Superior temporal gyrus (tissue), 1 donor: Measurements from ENCODE around the gene CDCP2.
"Not testable (repeated sequence)": the region's sequence is repeated elsewhere in the genome, so short reads cannot be mapped to it uniquely, and the experiment has no call there.

Experiments
- DNase-seq: peaks from one replicate; pipeline ENCODE4 v3.0.0-alpha.2; 2016; ENCODE audit errors: extremely low spot score

Gene CDCP2

DNA sequence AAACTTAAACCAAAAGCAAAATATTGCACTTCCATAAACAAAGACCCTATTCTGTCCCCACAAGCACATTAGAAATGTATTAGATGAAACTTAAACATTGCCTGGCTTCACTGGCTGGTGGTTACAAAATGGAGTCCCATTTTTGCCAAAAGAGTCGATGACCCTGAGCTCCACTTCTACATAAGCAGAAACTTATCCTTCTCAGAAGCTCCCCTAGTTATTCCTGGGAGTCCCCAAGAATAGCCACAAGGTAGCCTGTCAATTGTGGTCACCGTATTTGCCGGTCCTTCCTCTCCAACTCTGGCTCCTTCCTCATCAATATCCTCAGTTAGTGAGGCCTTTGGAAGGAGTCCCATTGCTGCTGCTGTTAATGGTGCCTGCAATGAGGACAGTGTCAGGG is 37.3 kb downstream of the CDCP2 start:
- no peak for DNase-seq

DNA sequence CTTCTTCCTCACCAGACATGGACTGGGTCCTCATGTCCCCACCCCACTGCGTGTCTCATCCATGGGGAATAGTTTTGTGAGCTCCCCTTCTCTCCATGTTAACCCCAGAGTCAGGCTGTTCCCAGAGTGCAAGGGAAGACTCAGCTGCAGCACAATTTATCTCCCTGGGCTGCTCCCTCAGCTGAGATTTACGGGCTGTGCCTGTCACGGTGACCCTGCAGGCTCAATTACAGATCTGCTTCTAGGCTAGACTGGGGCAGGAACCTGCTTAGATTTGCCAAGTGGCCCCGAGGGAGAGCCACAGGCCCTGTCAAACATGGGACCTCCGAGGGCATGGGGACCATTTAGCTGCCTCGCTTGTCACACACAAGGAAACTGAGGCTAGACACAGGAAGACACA is 37.8 kb downstream of the CDCP2 start:
- DNase-seq, result no peak

DNA sequence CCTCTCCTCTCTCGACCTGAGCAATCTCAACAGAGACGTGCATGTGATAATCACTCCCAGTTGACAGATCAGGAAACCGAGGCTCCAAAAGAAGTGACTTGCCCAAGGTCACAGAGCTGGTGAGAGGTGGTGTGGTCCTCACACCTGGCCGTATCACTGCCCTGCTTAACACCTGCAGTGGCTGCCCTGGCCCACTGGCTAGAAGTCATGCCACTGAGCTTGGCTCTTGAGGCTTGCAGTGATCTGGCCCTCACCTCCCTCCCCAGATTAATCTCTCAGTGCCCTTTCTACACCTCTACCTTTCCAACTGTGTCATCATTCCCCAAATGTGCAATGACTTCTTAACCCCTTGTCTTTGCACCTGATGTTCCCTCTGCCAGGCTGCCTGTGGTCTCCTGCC is 38.8 kb downstream of the CDCP2 start:
- no peak for DNase-seq

DNA sequence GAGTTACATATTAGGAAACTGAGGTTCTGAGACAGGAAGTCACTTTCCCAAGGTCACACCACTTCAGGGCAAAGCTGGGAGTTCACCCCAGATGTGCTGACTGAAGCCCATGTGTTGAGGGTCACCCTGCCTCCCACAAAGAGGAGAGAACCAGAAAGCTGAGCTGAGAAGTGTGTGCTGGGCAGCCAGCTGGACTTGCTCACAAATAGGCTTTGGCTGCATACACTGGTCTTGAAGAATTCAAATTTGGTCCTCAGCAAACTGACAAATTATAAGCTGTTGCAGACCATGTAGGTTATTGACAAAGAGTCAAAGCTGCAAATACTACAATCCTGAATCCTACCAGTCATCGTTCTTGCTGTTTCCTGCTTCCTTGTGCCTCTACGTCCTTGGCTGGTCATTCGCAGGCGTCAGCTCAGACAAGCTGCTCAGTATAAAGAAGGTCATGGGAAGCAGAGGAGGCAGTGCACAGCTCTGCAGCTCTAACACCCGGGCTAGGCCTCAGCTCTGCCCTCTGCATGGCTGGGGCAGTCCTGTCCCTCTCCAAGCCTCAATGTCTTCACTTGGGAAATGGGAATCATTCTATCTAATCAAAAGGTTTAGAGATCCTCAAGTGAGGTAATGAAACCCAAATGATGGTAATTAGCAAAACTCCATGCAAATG is 40.0 kb downstream of the CDCP2 start:
- DNase-seq, result no peak

DNA sequence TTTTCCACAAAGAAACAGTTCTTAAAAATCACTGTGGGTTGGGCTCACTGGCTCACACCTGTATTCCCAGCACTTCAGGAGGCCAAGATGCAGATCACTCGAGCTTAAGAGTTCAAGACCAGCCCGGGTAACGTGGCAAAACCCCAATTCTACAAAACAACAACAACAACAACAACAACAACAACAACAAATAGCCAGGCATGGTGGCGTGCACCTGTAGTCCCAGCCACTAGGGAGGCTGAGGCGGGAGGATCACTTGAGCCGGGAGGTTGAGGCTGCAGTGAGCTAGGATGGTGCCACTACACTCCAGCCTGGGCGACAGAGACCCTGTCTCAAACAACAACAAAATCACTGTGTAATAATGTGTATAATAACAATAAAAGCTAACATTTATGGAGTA is 40.8 kb downstream of the CDCP2 start:
- DNase-seq, result no peak

DNA sequence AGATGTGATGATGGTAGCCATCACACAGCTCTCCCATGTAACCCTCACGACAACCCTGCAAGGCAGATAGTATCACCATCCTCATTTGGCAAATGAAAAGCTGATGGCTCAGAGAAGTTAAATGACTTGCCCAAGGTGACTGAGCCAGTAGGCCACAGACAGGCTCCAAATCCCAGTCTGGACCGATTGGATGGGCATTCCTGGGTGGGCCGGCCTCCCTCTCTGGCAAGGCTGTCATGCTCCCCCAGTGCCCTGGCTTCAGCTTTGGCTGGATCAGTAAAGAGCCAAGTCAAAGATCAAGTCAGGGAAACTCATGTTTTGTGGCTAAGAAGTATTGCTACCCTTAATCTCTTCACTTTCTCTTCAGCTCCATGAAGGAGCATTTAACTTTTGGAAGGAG is 41.2 kb downstream of the CDCP2 start:
- no peak for DNase-seq

DNA sequence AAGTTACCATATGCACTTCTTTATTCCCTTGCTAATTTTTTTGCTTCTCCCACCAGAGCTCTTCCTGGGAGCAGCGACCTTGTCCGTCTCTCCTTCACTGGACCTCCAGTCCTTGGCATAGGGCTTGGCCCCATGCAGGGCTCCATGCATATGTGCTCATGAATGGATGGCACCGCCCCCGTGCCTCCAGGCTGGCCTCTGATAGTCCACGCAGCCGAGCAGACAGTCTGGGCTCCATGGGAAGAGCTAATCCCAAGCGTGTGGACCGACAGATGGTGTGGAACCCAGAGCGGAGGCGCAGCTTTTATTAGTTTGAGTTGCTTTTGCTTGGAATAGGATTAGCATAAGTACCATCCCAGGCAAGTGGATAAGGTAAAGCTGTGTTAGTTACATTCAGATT is 41.8 kb downstream of the CDCP2 start:
- peak; percentile 38 for DNase-seq

DNA sequence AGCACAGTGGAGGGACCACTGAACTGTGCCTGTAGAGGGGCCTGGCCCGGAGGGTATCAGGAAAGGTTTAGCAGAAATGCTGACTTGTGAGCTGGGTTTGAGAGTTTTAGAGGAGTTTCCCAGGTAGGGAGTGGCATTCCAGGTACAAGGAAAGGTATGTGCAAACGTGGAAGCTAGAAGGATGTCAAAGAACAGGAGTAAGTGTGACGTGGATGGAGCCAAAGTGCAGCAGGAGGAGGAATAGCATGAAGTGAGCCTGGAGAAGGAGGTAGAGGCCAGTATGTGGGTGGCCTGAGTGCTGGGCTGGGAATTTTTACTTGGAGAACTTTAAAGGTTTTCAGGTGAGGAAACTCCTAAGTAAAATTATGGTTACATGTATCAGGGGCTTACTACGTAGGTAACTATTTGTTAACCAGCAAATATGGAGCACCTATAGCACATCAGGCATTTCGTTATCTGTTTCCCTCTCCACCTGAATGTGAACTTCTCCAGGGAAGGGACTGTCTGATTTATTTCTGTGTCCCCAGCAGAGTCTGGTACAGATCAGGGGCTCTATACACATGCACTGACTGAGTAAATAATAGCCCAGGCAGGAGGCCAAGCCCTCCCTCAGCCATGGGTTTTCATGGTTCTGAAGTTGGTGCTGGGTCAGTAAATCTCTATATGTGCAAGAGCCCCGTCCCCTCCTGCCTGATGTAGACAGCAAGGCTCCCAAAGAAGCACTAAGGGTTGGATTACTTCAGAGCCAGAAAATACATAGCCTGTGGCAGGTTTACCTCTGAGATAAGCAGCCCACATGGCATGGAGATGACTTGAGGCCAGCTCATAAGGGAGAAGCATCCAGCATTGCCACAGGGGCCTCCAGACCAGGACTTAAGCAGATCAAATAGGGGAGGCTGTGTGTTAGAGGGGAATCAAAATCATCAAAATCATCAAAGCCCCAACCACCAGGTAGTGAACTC is 43.4 kb downstream of the CDCP2 start:
- DNase-seq, result no peak

DNA sequence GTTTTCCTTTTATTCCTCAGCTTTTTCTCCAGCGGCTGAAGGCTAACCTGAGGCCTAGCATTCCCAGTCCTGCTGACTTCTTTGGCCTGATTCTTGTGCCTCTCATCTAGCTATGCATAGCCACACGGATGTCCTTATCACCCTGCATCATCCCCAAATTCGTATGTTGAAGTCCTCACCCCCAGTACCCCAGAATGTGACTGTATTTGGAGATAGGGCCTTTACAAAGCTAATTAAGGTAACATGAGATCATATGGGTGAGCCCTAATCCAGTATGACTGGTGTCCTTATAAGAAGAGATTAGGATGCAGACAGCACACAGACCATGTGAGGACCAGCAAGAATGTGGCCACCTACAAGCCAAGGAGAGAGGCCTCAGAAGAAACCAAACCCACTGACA is 44.6 kb downstream of the CDCP2 start:
- DNase-seq, result no peak

DNA sequence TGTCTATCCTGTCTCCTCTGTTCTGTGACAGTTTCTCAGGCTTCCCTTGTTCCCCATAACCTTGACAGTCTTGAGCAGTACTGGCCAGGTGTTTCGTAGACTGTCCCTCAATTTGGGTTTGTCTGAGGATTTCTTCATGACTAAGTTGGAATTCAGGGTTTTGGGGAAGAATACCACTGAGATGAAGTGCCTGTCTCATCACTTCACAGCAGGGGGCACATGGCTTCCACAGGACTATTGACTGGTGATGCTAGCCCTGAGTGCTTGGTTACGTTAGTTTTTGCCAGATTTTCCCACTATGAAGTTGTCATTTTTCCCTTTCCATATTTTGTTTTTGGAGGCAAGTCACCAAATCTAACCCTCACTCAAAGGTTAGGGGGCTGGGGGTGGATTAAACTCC is 45.7 kb downstream of the CDCP2 start:
- DNase-seq, result no peak

DNA sequence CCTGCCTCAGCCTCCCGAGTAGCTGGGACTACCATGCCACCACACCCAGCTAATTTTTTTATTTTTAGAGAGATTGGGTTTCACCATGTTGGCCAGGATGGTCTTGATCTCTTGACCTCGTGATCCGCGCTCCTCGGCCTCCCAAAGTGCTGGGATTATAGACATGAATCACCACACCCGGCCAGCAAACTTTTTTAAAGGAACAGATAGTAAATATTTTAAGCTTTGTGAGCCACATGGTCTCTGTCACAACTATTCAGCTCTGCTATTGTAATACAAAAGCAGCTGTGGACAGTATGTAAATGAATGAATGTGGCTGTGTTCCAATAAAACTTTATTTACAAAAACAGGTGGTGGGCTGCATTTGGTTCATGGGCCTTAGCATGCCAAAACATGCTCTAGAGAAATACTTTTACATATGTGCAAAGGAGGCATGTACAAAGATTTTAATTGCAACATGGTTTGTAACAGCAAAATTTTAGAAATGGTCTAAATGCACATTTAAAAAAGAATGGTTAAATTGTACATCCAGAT is 47.0 kb downstream of the CDCP2 start:
- DNase-seq, result no peak

DNA sequence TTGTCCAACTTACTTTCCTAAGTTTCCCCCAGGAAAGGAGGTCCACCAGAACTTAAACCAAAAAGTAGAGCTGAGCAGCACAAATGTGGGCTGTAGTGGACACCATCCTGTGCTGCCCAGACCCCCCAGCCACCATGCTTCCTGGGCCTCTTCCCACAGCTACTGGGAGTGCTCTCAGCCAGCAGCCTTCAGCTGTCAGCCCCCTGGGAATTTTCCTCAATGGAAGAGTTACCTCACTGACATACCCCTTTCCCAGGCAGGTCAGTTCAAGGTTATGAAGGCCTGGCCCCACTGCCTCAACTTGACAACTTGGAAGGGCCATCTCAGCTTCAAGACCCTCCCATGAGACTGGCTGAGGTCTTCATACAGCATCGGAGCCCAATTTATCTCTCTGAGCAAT is 47.7 kb downstream of the CDCP2 start:
- DNase-seq, result no peak

DNA sequence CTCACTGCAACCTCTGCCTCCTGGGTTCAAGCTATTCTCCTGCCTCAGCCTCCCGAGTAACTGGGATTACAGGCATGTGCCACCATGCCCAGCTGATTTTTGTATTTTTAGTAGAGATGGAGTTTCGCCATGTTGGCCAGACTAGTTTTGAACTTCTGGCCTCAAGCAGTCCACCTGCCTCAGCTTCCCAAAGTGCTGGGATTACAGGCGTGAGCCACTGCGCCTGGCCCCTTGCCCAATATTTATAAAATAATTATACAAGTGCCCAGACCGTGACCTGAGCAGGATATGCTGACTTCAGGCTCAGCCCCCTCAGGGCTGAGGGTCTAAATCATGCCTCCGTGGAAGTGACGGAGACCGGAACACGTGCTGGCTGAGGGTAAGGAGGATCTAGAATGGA is 48.2 kb downstream of the CDCP2 start:
- not testable (repeated sequence) for DNase-seq

DNA sequence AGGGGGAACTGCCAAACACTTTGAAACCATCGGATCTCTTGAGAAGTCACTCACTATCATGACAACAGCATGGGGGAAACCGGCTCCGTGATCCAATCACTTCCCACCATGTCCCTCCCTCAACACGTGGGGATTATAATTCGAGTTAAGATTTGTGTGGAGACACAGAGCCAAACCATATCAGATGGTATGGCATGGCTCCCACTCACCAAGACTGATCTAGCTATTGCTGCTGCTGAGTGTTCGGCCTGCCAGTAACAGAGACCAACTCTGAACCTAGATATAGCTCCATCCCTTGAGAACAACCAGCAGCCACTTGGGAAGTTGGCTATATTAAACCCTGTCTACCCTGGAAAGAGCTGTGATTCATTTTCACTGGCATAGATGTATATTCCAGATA is 49.4 kb downstream of the CDCP2 start:
- peak; percentile 31 for DNase-seq

DNA sequence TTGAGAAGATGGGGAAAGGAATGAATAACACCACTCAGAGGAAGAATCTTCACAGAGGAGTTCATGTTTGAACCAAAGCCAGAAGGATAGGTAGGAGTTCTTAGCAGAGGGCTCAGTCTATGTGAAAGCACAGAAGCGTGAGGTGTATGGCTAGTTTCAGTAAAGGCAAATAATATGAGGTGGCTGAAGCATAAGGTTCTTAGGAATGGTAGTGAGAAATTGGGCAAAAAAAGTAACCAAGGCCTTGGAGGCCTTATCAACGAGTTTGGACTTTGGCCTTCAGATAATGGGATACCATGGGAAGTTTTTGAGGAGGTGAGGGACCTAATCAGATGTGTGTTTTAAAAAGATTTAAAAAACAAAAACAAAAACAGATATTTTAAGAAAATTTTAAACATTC is 52.3 kb downstream of the CDCP2 start:
- DNase-seq, result no peak

DNA sequence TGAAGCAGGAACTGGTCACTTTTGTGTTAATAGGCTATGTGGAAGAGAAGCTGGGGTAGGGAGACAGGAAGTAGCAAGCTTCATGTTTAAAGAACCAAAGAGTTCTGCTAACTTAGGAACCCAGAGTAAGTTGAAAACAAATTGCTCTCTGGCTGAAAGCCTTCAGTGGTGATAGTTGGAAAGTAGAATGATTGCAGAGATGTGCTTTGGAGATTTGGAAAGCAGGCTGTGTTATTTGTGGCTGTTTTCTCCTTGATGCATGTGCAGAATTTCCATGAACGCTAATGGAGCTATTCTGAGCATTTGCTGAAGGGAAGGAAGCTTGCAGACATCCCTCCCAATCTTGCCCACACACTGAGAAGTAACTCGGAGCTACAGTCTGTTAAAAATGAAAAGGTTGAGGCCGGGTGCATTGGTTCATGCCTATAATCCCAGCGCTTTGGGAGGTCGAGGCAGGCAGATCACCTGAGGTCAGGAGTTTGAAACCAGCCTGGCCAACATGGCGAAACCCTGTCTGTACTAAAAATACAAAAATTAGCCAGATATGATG is 53.7 kb downstream of the CDCP2 start:
- peak; percentile 48 for DNase-seq

DNA sequence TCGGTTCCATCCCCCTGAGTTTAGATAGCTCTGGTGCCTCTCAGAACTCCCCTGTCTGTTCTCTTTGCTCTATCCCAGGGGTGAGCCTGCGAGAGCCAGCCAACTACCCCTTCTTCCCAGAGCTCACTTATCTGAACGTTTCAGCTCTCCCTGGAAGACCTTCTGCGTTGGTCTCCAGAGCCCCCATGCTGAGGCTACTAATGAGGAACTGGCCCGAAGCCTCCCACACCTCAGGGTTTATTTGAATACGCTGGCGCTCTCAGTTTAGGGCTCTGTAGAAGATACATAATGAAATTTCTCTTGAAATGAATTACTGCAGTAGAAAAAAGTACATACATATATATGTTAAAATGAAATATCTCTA is 55.9 kb downstream of the CDCP2 start:
- no peak for DNase-seq

DNA sequence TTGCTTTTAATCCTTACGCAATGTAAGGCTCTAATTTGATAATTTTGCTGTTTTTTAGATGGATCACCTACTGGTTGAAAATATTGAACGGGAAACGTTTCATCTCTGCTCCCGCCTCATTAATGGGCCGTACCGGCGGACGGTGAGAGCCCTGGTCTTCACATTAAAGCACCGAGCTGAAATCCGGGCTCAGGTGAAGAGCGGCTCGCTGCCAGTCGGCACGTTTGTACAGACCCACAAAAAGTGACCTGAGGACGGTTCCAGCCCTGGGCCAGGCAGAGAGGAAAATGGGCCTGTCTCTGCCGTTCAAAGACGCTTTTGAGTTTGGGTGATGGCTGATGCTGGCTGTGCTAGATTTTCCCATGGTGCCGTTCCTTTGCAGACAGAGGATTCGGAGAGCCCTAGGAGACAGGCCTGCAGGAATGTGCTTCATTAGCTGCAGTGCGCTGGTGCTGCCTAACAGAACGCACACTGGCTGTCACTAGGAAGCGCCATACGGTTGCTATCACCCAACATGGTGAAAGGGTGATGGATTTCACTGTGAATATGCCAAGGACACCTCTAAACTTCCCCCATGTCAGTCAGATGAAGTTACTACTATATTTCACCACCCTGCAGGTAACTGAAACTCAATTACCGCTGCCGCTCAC is 56.4 kb downstream of the CDCP2 start:
- no peak for DNase-seq

DNA sequence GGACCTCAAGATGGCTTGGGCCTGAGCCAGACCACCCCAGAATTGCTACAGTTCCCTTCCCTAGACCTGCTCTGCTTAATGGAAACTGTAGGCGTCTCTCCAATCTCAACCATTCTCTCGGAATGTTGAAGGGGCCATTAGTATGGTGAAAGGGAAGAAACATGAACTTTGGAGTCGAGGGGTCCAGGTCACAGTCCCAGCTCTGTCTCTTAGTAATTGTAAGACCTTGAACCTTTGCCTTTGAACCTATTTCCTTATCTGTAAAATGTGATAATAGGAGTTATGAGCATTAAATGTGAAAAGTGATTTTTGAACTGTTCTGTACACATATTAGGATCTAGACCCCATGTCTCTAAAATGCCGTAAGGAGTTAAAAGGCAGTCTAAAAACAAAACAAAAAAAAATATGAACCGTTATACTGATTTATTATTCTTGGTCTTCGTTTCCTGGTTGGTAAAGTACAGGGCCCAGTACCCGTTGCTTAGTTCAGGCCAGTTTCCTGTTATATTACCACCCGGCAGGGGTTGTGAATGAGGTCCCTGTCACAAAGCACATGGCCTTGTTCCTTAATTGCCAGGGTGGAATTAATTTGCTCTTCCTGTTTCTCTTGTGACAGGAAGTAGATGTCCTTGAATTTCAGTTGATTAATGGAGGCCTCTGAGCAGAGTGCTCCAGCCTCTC is 57.1 kb downstream of the CDCP2 start:
- DNase-seq, result no peak

DNA sequence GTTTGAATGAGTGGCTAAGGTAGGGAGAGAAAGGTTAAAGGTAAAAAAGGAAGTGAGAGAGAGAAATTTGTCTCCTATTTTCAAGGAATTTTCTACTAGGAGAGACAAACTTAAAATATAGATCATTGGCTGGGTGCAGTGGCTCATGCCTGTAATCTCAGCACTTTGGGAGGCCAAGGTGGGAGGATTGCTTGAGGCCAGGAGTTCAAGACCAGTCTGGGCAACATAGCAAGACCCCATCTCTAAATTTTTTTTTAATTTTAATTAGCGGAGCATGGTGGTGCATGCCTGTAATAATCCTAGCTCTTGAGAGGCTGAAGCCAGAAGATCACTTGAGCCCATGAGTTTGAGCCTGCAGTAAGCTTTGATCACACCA is 58.1 kb downstream of the CDCP2 start:
- DNase-seq, result not testable (repeated sequence)

DNA sequence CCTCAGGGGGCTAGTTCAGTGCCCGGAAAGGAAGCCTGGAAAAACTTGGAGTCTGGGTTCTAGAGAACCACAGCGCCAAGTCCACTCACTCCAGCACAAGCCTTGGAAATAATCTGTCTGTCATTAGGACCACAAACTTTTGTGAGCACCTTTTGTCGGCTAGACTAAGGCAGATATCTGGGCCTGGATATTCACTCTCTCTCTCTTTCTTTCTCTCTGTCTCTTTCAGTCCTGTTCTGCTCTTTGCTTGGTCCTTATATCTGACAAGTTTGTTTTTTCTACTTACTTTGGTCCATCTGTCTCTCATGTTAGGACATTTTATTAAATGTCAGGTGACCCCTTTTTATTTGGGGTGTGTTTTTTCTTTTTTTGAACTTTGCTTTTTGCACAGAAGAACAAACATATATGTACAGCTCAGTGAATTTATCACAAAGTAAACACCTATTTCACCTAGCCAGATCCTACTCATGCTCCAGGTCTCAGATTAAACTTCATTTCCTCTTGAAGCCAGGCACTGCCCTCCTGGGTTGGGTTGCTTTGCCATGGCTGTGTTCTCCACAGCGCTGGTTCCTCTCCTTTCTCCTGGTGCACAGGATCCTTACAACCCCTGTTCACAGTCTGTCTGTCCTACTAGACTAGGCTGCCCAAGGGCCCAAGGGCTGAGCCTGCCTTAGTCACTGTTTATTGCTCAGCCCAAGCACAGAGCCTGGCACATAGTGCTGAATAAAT is 58.6 kb downstream of the CDCP2 start:
- no peak for DNase-seq
